Measurements from ENCODE around the gene TP53I13. TPM values are rescaled to one million over a fixed set of nuclear protein-coding genes. Genes with fewer than 3 reads are reported as not detected.
A peak's percentile ranks its signal among the peaks of the same experiment; 100 is the strongest.

TP53I13 gene
- total RNA-seq, 1 experiment from 2014 or later, result 123 TPM

GRCh38 chr17:29591146-29591736, 22.7 kb downstream of the TP53I13 start:
- Histone ChIP-seq H3K27me3 (ENCODE audit: control insufficient read depth, insufficient read depth, low read length) (no peaks in the 10 kb centered on the region), H3K9me3 (ENCODE audit: control insufficient read depth, insufficient read depth, low read depth, low read length) (no peaks in the 10 kb centered on the region), H3K4me1 (ENCODE audit: control insufficient read depth, insufficient read depth, low read length) (peaks cover 65% of the 10 kb centered on the region), H3K36me3 (ENCODE audit: control insufficient read depth, insufficient read depth, low read length) (peaks cover 5% of the 10 kb centered on the region; the same call in 1 of the 2 replicates), H3K27ac (ENCODE audit: low read length) (peak overlapping the region; percentile 96), H3K4me3 (ENCODE audit: low read depth in 2 of 2, low read length in 2 of 2) (peak overlapping the region; percentile 43 to 58)
- DNase-seq (ENCODE audit: low read depth, low spot score), result no peak
- intact Hi-C loops (cut with micrococcal nuclease; ENCODE audit: unreplicated experiment), result no loop called here
- ChIA-PET CTCF (interaction anchor here (0.6 to 3.0 kb wide), 11 partner anchors 10 to 299 kb away, joined by 3 to 17 read pairs (median 5); no protein-coding TSS in a partner anchor), POLR2A (interaction anchor here (0.6 to 1.6 kb wide), 5 partner anchors 10 to 344 kb away, joined by 3 to 15 read pairs (median 4); partner anchors contain the start of gene ABHD15)
- in situ Hi-C loops (cut with HindIII; ENCODE audit: low pct_unique_long_range_greater_than_20kb, low sequenced_read_pairs), result no loop called here
- TF ChIP-seq TCF7L2 (IDR thresholded peaks at IDR 0.05; ENCODE audit: low read depth, low read length) (peak; percentile 79), REST (IDR thresholded peaks at IDR 0.05; ENCODE audit: insufficient read depth in 1 of 2, low read depth in 2 of 2, low read length in 1 of 2) (no peak), SIN3A (IDR thresholded peaks at IDR 0.05; ENCODE audit: borderline replicate concordance, insufficient read depth, low read depth, low read length) (peak; percentile 93; the same call in 1 of the 2 replicates), POLR2AphosphoS5 (IDR thresholded peaks at IDR 0.05; ENCODE audit: low read depth, low read length) (no peak; the same call in 1 of the 2 replicates)
- BruUV-seq (replicated peaks), result no TSS peak
- peak; percentile 52 for ATAC-seq

DNA sequence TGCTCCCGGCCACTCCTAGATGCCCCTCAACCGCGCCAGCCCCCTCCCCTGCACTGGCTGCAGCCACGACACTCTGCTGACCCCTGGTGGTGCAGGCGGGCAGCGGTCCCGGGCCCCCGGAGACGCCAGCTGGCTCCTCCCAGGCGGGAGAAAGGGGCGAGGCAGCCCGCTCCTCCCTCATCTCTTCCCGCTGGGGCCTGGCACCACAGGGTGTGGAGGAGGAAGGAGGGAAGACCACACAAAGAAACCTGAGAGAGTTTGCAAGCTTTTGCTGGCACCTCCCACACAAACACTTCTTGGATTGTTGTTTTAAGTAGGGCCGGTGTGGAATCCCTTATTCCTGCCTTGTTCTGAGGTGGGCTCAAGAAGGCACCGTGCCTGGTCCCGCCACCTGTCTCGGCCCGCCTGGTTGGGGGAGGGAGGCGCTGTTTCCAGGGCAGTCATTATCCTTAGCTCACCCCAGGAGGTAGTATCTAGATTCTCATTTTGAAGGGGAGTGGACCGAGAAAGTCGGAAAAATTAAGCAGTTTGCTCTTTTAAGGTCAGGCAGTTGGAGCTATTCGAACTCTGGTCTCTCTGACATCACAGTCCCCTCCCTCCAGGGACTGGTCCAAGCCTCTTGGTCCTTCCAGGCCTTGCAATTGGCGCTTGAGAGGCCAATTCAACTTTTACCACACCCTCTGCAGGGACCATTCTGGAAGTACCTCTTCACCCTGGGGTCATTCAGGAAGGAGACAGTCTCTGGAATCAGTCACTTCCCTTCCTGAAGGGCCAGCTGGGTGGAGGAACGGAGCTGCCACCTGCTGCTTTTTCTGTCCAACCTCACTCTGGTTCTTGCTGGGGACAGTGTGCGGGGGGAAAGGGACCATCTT, 23.5 kb downstream of the TP53I13 start:
- peak; percentile 75 for ATAC-seq
- peaks cover 72% of the 10 kb centered on the region for H3K4me1 ChIP-seq (ENCODE audit: control insufficient read depth, insufficient read depth, low read length)
- ChIA-PET CTCF (interaction anchor here (0.5 to 3.0 kb wide), 9 partner anchors 11 to 414 kb away, joined by 3 to 17 read pairs (median 4); partner anchors contain the start of gene CORO6), POLR2A (interaction anchor here (0.6 to 1.6 kb wide), 5 partner anchors 10 to 194 kb away, joined by 3 to 15 read pairs (median 3); partner anchors contain the start of gene ABHD15)
- no TSS peak for BruUV-seq (replicated peaks)
- no peaks in the 10 kb centered on the region for H3K27me3 ChIP-seq (ENCODE audit: control insufficient read depth, insufficient read depth, low read length)
- intact Hi-C loops (cut with micrococcal nuclease; ENCODE audit: unreplicated experiment) (no loop called here), in situ Hi-C loops (cut with HindIII; ENCODE audit: low pct_unique_long_range_greater_than_20kb, low sequenced_read_pairs) (no loop called here)
- peak overlapping the region; percentile 96 for H3K27ac ChIP-seq (ENCODE audit: low read length)
- DNase-seq (ENCODE audit: low read depth, low spot score), result no peak
- H3K36me3 ChIP-seq (ENCODE audit: control insufficient read depth, insufficient read depth, low read length), result peaks cover 5% of the 10 kb centered on the region; the same call in 1 of the 2 replicates
- H3K9me3 ChIP-seq (ENCODE audit: control insufficient read depth, insufficient read depth, low read depth, low read length), result no peaks in the 10 kb centered on the region
- TF ChIP-seq TCF7L2 (IDR thresholded peaks at IDR 0.05; ENCODE audit: low read depth, low read length) (no peak), SIN3A (IDR thresholded peaks at IDR 0.05; ENCODE audit: borderline replicate concordance, insufficient read depth, low read depth, low read length) (0 out of 2 replicates have a peak, but pooled peaks have one; percentile 69), REST (IDR thresholded peaks at IDR 0.05; ENCODE audit: insufficient read depth in 1 of 2, low read depth in 2 of 2, low read length in 1 of 2) (peak in 1 of 2 experiments; percentile 73; a peak in 1 of 4 replicates), POLR2AphosphoS5 (IDR thresholded peaks at IDR 0.05; ENCODE audit: low read depth, low read length) (no peak; the same call in 1 of the 2 replicates)
- TF ChIP-seq, protein P1, sequence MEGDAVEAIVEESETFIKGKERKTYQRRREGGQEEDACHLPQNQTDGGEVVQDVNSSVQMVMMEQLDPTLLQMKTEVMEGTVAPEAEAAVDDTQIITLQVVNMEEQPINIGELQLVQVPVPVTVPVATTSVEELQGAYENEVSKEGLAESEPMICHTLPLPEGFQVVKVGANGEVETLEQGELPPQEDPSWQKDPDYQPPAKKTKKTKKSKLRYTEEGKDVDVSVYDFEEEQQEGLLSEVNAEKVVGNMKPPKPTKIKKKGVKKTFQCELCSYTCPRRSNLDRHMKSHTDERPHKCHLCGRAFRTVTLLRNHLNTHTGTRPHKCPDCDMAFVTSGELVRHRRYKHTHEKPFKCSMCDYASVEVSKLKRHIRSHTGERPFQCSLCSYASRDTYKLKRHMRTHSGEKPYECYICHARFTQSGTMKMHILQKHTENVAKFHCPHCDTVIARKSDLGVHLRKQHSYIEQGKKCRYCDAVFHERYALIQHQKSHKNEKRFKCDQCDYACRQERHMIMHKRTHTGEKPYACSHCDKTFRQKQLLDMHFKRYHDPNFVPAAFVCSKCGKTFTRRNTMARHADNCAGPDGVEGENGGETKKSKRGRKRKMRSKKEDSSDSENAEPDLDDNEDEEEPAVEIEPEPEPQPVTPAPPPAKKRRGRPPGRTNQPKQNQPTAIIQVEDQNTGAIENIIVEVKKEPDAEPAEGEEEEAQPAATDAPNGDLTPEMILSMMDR (IDR thresholded peaks at IDR 0.05), result peak; percentile 99
- H3K4me3 ChIP-seq (ENCODE audit: low read depth in 2 of 2, low read length in 2 of 2), result peak overlapping the region; percentile 43 to 58

All from Panc1 (cell line).